ENCODE measurements around the gene DHX8.
"Not testable (repeated sequence)": the region's sequence is repeated elsewhere in the genome, so short reads cannot be mapped to it uniquely, and the experiment has no call there.

Gene DHX8

DNA sequence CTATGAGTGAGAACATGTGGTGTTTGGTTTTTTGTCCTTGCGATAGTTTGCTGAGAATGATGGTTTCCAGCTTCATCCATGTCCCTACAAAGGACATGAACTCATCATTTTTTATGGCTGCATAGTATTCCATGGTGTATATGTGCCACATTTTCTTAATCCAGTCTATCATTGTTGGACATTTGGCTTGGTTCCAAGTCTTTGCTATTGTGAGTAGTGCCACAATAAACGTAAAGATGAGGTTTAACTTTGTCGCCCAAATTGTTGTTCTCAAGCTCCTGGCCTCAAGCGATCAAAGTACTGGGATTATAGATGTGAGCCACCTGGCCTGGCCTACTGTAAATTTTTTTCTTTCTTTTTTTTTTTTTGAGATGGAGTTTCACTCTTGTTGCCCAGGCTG, 21.2 kb upstream of the DHX8 start:
- not testable (repeated sequence) for DNase-seq (ENCODE audit: low read depth)

GRCh38 chr17:43463241-43463640, 20.5 kb upstream of the DHX8 start:
- no peak for DNase-seq (ENCODE audit: low read depth)

GRCh38 chr17:43464046-43464445, 19.7 kb upstream of the DHX8 start:
- DNase-seq (ENCODE audit: low read depth), result no peak

- no peak for DNase-seq (ENCODE audit: low read depth)
Observed at GRCh38 chr17:43465049-43465448, 18.7 kb upstream of the DHX8 start.

GRCh38 chr17:43467981-43468581, 15.7 kb upstream of the DHX8 start:
- no peak for DNase-seq (ENCODE audit: low read depth)

DNA sequence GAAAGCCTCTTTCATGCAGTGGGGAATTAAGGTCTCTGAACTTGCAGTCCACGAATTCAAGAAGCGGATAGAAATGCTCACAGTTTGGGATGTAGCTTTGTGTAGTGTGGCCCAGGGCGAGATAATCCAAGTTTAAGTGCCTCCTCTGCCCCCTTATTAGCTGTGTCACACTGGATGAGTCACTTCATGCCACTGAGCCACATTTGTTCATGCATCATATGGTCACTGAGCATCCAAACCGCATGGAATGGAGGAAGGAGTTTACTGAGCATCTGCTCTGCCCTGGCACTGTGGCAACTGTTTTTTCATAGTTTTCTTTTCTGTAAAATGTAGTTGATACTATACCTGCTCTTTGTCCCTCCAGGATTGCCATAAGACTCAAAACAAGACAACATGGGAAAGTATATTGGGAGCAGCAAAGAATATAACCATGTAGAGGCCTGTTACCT, 15.1 kb upstream of the DHX8 start:
- DNase-seq (ENCODE audit: low read depth), result no peak

DNA sequence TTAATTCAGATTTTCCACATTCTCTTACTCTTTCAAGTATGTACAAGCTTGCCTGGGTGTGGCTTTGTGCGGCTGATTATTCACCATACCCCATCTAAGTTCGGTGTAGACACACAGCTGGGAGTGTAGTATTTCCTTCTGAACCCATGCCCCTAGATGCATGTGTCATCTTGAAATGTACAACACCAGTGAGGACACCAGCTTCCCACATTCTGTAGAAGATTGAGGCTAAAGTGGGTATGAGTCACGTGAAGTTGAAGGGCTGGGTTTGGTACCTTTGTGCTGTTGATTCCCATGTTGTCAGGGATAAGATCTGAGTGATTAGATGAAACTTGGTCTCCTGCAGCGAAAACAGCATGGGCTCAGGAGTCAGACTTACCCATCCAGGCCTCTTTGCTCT, 14.6 kb upstream of the DHX8 start:
- DNase-seq (ENCODE audit: low read depth), result no peak

GRCh38 chr17:43471585-43472160, 12.1 kb upstream of the DHX8 start:
- DNase-seq (ENCODE audit: low read depth), result no peak

DNA sequence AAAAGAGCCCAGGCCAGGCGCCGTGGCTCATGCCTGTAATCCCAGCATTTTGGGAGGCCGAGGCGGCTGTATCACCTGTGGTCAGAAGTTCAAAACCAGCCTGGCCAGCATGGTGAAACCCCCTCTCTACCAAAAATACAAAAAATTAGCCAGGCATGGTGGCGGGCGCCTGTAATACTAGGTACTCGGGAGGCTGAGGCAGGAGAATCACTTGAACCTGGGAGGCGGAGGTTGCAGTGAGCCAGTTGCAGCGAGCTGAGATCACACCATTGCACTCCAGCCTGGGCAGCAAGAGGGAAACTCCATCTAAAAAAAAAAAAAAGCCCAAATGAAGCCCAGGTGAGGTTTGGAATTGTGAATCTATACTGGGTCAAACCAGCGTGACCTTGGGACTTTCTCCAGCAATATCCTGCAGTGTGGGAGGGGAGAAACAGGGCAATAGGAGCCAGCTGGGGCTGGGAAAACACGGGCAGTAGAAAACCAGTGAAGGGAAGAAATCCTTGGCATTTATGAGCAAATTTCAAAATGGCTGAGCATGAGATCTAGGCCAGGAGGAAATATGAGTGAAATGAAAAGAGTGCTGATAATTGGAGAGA, 8.2 kb upstream of the DHX8 start:
- no peak for DNase-seq (ENCODE audit: low read depth)

DNA sequence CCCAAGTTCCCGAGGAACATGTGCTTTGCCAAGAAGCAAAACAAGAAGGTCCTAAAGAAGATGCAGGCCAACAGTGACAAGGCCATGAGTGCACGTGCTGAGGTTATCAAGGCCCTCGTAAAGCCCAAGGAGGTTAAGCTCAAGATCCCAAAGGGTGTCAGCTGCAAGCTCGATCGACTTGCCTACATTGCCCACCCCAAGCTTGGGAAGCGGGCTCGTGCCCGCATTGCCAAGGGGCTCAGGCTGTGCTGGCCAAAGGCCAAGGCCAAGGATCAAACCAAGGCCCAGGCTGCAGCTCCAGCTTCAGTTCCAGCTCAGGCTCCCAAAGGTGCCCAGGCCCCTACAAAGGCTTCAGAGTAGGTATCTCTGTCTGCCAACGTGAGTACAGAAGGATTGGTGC, 7.5 kb upstream of the DHX8 start:
- DNase-seq (ENCODE audit: low read depth), result not testable (repeated sequence)

- no peak for DNase-seq (ENCODE audit: low read depth)
Observed at GRCh38 chr17:43477832-43478634, 5.7 kb upstream of the DHX8 start.

- no peak for DNase-seq (ENCODE audit: low read depth)
Observed at GRCh38 chr17:43479948-43480347, 3.8 kb upstream of the DHX8 start.

DNA sequence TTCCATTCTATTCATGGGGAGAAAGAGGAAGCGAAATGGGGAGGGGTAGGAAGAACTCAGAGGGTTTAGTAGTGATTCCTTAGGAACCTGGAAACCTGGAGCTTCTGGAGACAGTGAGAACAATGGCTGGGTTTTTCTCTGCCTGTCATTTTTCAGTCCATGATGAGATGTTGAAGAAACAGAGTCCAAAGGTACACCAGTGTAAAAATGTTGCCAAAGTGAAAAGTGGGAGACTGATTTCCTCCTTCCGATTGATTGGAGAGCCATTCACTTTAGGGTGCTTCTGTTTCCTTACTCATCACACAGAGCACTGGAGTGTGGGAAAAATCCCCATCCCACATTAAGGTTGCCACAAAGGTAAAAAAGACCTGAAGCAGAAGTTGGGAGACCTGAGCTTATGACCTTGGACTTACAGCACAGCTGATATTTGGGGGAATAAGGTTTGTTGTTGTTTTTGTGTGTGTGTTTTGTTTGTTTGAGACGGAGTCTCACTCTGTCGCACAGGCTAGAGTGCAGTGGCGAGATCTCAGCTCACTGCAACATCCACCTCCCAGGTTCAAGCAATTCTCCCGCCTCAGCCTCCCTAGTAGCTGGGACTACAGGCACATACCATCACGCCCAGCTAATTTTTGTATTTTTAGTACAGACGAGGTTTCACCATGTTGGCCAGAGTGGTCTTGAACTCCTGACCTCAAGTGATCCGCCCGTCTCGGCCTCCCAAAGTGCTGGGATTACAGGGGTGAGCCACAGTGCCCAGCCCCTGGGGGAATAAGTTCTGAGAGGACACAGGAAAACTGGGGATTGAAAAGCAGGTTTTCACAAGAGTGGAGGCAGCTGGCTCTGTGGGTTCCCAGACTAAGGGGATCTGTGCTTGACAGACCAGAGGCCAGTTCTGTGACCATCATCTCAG, 1.4 kb upstream of the DHX8 start:
- no peak for DNase-seq (ENCODE audit: low read depth)

DNA sequence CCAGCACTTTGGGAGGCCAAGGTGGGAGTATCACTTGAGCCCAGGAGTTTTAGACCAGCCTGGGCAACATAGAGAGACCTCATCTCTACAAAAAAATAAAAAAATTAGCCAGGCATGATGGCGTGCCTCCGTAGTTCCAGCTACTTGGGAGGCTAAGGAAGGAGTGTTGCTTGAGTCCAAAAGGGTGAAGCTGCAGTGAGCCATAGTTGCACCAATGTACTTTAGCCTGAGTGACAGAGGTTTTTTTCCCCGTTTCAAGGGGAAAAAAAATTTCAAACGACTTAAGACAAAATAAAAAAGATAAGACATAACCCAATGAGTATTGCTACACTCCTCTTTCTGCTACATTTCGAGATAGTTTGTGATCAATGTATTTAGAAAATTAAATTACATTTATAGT, 6.8 kb downstream of the DHX8 start:
- DNase-seq (ENCODE audit: low read depth), result no peak

GRCh38 chr17:43509440-43509839, 25.7 kb downstream of the DHX8 start:
- not testable (repeated sequence) for DNase-seq (ENCODE audit: low read depth)

DNA sequence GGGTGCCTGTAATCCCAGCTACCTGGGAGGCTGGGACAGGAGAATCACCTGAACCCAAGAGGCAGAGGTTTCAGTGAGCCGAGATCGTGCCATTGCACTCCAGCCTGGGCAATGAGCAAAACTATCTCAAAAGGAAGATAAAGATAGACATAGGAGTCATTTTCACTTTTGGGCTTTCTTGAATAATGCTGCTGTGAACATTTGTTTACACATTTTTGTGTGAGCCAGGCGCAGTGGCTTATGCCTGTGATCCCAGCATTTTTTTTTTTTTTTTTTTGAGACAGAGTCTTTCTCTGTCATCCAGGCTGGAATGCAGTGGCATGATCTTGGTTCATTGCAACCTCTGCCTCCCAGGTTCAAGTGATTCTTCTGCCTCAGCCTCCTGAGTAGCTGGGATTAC, 27.4 kb downstream of the DHX8 start:
- DNase-seq (ENCODE audit: low read depth), result not testable (repeated sequence)

GRCh38 chr17:43515656-43516055, 31.9 kb downstream of the DHX8 start:
- no peak for DNase-seq (ENCODE audit: low read depth)

DNA sequence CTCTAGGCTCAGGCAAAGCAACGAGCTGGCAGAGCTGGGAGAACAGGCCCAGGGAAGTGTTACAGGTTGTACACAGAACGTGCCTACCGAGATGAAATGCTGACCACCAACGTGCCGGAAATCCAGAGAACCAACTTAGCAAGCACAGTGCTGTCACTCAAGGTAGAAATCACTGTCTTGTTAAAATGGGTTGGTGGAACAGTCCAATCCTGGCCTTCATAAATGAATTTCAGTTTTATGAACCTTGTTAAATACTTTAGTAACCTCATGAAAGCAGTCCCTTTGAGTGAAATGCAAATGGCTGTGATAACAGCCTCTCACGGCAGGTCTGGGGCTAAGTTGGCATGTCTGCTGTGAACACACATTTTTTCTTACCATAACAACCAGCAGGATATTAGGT, 33.4 kb downstream of the DHX8 start:
- DNase-seq (ENCODE audit: low read depth), result no peak

GRCh38 chr17:43517615-43518386, 34.0 kb downstream of the DHX8 start:
- DNase-seq (ENCODE audit: low read depth), result no peak

DNA sequence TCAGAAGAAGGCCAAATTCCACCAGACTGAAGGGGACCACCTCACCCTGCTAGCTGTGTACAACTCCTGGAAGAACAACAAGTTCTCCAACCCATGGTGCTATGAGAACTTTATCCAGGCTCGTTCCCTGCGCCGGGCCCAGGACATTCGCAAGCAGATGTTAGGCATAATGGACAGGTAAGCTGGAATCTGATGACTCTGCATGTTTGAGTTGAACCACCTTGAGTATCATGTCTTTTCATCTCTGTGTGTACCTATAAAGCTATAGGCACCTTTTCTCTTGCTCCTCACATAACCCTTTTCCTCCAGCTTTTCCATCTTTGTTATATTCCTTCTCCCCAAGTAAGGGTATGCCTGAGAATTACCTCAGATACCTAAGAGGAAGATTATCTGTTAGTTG, 37.6 kb downstream of the DHX8 start:
- no peak for DNase-seq (ENCODE audit: low read depth)

GRCh38 chr17:43524945-43525575, 41.3 kb downstream of the DHX8 start:
- DNase-seq (ENCODE audit: low read depth), result no peak
